Thyroid gland (tissue), 4 donors: Measurements from ENCODE around the gene PTPRN2. TPM values are rescaled to one million over a fixed set of nuclear protein-coding genes. Genes with fewer than 3 reads are reported as not detected.
"Not testable (repeated sequence)": the region's sequence is repeated elsewhere in the genome, so short reads cannot be mapped to it uniquely, and the experiment has no call there.

Experiments
- DNase-seq, 2 donors: peaks; one replicate each; pipeline ENCODE4 v3.0.0-alpha.2; 2019
- H3K27ac ChIP-seq, 3 donors: fragments of 200-600 bp; sonication (generic); 1 replicate in 2 of 3; 2 replicates in 1 of 3; pipeline ENCODE4 v1.5.1; 2016 to 2019; ENCODE audit warnings: mild to moderate bottlenecking in 1 of 3, moderate library complexity in 1 of 3
- H3K27me3 ChIP-seq: fragments of 200-600 bp; sonication (generic); one replicate; pipeline ENCODE4 v1.5.1; 2019
- H3K36me3 ChIP-seq, 2 donors: fragments of 200-600 bp; sonication (generic); one replicate each; pipeline ENCODE4 v1.5.1; 2016 to 2019
- H3K4me1 ChIP-seq, 2 donors: fragments of 200-600 bp; sonication (generic); one replicate each; pipeline ENCODE4 v1.5.1; 2017 to 2019
- H3K4me3 ChIP-seq, 3 donors: fragments of 200-600 bp; sonication (generic); replicated peaks in 1 of 3; 1 replicate in 2 of 3; 2 replicates in 1 of 3; pipeline ENCODE4 v1.5.1; 2016; ENCODE audit warnings: mild to moderate bottlenecking in 1 of 3
- H3K9me3 ChIP-seq: fragments of 200-600 bp; sonication (generic); one replicate; pipeline ENCODE4 v1.5.1; 2017
- CTCF ChIP-seq, 6 experiments: fragments of 200-600 bp in 3 of 6; fragments of 450-650 bp in 3 of 6; sonication (generic) in 3 of 6; IDR thresholded peaks; one replicate each; pipeline ENCODE4 v1.5.1; 2016 to 2019; ENCODE audit warnings: antibody characterized with exemption in 6 of 6, mild to moderate bottlenecking in 2 of 6, inconsistent platforms in 1 of 6, moderate library complexity in 1 of 6
- POLR2A ChIP-seq, 2 donors: fragments of 450-650 bp; IDR thresholded peaks; one replicate each; pipeline ENCODE4 v1.6.1; 2017; ENCODE audit warnings: antibody characterized with exemption in 2 of 2, mild to moderate bottlenecking in 2 of 2, moderate library complexity in 1 of 2
- WGBS, 2 donors: methylation state at CpG; one replicate each; pipeline ENCODE4 v1.1.5; 2017; 5-methylcytosine and 5-hydroxymethylcytosine counted together
- intact Hi-C: fragments of 100-400 bp; cut with DNase I; formaldehyde crosslinking; loops from one replicate; pipeline ENCODE4 v1.15.1; 2023
- total RNA-seq, 4 donors: library from RNA; depleted of rRNA; stranded (reverse); fragments of >200 nt; gene quantifications; one replicate each; pipeline ENCODE4 v1.2.3, GENCODE V29; 2016

Gene PTPRN2
- total RNA-seq, 4 donors from 2014 or later = 4.2 to 9.9 (median 7.7) TPM

- WGBS, 2 donors = 90 to 93% methylated on average over 16 of the region's 16 CpGs
These were observed 166.9 kb downstream of the PTPRN2 start for GRCh38 chr7:158420591-158421340.

GRCh38 chr7:158419238-158419785, 168.3 kb downstream of the PTPRN2 start:
- 67 to 71% methylated on average over 13 of the region's 13 CpGs for WGBS, 2 donors

More at GRCh38 chr7:158420591-158421340, 166.9 kb downstream of the PTPRN2 start:
- no peaks in the 10 kb centered on the region for H3K4me1 ChIP-seq
- H3K27me3 ChIP-seq = no peaks in the 10 kb centered on the region
- H3K9me3 ChIP-seq = no peaks in the 10 kb centered on the region
- DNase-seq = no peak
- no peak overlapping the region for H3K27ac ChIP-seq
- intact Hi-C loops = no loop called here
- no peaks in the 10 kb centered on the region for H3K36me3 ChIP-seq
- TF ChIP-seq POLR2A (IDR thresholded peaks at IDR 0.05) = no peak
- no peak for TF ChIP-seq CTCF (IDR thresholded peaks at IDR 0.05)
- no peak overlapping the region for H3K4me3 ChIP-seq

GRCh38 chr7:158418395-158418794, 169.2 kb downstream of the PTPRN2 start:
- H3K4me1 ChIP-seq, H3K27ac ChIP-seq, intact Hi-C loops, H3K36me3 ChIP-seq, H3K4me3 ChIP-seq, H3K27me3 ChIP-seq, H3K9me3 ChIP-seq, DNase-seq: not testable (repeated sequence)
- WGBS, 2 donors = 95 to 96% methylated on average over 14 of the region's 14 CpGs

More at GRCh38 chr7:158419238-158419785, 168.3 kb downstream of the PTPRN2 start:
- H3K27me3 ChIP-seq = no peaks in the 10 kb centered on the region
- no peak overlapping the region for H3K27ac ChIP-seq
- no peaks in the 10 kb centered on the region for H3K9me3 ChIP-seq
- no peak for TF ChIP-seq POLR2A (IDR thresholded peaks at IDR 0.05)
- TF ChIP-seq CTCF (IDR thresholded peaks at IDR 0.05) = no peak
- H3K4me1 ChIP-seq = no peaks in the 10 kb centered on the region
- intact Hi-C loops = no loop called here
- H3K4me3 ChIP-seq = no peak overlapping the region
- no peak for DNase-seq
- no peaks in the 10 kb centered on the region for H3K36me3 ChIP-seq

- H3K27me3 ChIP-seq = no peaks in the 10 kb centered on the region
- DNase-seq = no peak
- H3K27ac ChIP-seq = no peak overlapping the region
- 74 to 77% methylated on average over 5 of the region's 5 CpGs for WGBS, 2 donors
- intact Hi-C loops = no loop called here
- H3K9me3 ChIP-seq = no peaks in the 10 kb centered on the region
- H3K4me3 ChIP-seq = no peak overlapping the region
- TF ChIP-seq POLR2A (IDR thresholded peaks at IDR 0.05) = no peak
- no peak for TF ChIP-seq CTCF (IDR thresholded peaks at IDR 0.05)
- no peaks in the 10 kb centered on the region for H3K36me3 ChIP-seq
- no peaks in the 10 kb centered on the region for H3K4me1 ChIP-seq
These were observed 171.2 kb downstream of the PTPRN2 start for GRCh38 chr7:158416283-158416933.

GRCh38 chr7:158415316-158415715, 172.3 kb downstream of the PTPRN2 start:
- TF ChIP-seq CTCF (IDR thresholded peaks at IDR 0.05) (no peak), POLR2A (IDR thresholded peaks at IDR 0.05) (no peak)
- Histone ChIP-seq H3K27me3 (no peaks in the 10 kb centered on the region), H3K4me1 (no peaks in the 10 kb centered on the region), H3K27ac (no peak overlapping the region), H3K9me3 (no peaks in the 10 kb centered on the region), H3K4me3 (no peak overlapping the region), H3K36me3 (no peaks in the 10 kb centered on the region)
- intact Hi-C loops = no loop called here
- WGBS, 2 donors = 94 to 98% methylated on average over 4 to 6 of the region's 6 CpGs
- DNase-seq = no peak
